ENCODE measurements around the gene RCOR2. TPM values are rescaled to one million over a fixed set of nuclear protein-coding genes. Genes with fewer than 3 reads are reported as not detected.

The RCOR2 gene
- total and polyA plus RNA-seq, 2 of the 13 experiments (the other 11 are each of a cell fraction or from before 2014, with no cell fraction given), result 8.3 to 8.5 TPM

DNA sequence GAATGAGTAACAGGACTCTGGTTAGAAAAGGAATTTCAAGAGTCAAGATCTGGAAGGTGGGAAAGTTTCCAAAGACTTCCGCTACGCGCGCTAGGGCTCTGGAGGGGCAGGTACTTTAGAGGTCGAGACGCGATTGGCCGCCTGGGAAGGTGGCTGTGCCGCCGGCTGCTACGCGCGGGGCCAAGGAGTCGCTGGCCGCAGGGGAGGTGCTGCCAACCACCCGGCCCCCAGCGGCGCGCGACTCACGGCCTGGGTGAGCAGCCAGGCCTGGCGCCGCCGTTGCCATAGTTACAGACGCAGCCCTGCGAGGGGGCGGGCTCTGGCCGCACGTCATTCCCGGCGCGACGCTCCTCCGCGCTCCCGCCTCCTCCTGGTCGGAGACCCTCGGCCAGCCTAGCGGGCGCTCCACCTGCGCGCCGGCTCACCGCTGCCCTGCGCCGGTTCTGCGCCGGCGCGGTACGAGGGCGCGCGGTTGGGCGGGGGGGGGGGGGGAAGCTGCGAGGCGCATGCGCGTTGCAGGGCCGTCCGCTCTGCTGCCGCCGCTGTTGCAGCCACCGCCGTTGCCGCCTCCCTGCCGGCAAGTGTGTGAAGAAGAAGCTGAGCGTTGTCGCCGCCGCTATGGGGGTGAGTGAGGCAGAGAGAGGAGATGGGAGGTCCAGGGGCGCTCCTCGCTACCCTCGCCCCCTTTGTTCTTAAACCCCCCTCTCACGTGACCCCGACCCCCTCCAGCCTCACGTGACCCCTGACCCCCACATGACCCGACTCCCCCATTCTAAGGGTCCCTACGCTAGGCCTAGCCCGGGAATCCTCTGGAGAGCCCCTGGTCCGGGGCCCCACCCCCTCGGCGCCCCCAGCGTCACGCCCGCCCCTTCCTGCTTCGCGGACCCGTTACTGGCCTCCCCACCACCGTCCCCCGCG lies 21.8 kb upstream of the RCOR2 start, which contains the start of gene NAA40 (continued):
- TF ChIP-seq, protein P1, sequence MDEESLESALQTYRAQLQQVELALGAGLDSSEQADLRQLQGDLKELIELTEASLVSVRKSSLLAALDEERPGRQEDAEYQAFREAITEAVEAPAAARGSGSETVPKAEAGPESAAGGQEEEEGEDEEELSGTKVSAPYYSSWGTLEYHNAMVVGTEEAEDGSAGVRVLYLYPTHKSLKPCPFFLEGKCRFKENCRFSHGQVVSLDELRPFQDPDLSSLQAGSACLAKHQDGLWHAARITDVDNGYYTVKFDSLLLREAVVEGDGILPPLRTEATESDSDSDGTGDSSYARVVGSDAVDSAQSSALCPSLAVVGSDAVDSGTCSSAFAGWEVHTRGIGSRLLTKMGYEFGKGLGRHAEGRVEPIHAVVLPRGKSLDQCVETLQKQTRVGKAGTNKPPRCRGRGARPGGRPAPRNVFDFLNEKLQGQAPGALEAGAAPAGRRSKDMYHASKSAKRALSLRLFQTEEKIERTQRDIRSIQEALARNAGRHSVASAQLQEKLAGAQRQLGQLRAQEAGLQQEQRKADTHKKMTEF (CRISPR knock-in tag; IDR thresholded peaks at IDR 0.05), result peak; percentile 77
- TF ChIP-seq HCFC1 (IDR thresholded peaks at IDR 0.05; ENCODE audit: low read depth, low read length), result peak; percentile 71
- peak; percentile 36 for TF ChIP-seq RFXAP (CRISPR knock-in tag; IDR thresholded peaks at IDR 0.05; ENCODE audit: borderline replicate concordance)
- peak; percentile 49; the same call in 1 of the 2 replicates for TF ChIP-seq ZNF124 (CRISPR knock-in tag; IDR thresholded peaks at IDR 0.05)
- TF ChIP-seq, protein P2, sequence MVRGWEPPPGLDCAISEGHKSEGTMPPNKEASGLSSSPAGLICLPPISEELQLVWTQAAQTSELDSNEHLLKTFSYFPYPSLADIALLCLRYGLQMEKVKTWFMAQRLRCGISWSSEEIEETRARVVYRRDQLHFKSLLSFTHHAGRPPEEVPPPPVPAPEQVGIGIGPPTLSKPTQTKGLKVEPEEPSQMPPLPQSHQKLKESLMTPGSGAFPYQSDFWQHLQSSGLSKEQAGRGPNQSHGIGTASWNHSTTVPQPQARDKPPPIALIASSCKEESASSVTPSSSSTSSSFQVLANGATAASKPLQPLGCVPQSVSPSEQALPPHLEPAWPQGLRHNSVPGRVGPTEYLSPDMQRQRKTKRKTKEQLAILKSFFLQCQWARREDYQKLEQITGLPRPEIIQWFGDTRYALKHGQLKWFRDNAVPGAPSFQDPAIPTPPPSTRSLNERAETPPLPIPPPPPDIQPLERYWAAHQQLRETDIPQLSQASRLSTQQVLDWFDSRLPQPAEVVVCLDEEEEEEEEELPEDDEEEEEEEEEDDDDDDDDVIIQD (CRISPR knock-in tag; IDR thresholded peaks at IDR 0.05; ENCODE audit: low read depth), result 0 out of 2 replicates have a peak, but pooled peaks have one; percentile 15
- no peak for TF ChIP-seq ZFP62 (CRISPR knock-in tag; IDR thresholded peaks at IDR 0.05)
- TF ChIP-seq REPIN1 (CRISPR knock-in tag; IDR thresholded peaks at IDR 0.05; ENCODE audit: borderline replicate concordance, low read depth), result peak; percentile 63; the same call in 1 of the 2 replicates
- TF ChIP-seq RELA (CRISPR knock-in tag; IDR thresholded peaks at IDR 0.05), result peak; percentile 58; the same call in 1 of the 2 replicates
- TF ChIP-seq SKI (IDR thresholded peaks at IDR 0.05; ENCODE audit: partially characterized antibody), result peak; percentile 72
- TF ChIP-seq, protein P3, sequence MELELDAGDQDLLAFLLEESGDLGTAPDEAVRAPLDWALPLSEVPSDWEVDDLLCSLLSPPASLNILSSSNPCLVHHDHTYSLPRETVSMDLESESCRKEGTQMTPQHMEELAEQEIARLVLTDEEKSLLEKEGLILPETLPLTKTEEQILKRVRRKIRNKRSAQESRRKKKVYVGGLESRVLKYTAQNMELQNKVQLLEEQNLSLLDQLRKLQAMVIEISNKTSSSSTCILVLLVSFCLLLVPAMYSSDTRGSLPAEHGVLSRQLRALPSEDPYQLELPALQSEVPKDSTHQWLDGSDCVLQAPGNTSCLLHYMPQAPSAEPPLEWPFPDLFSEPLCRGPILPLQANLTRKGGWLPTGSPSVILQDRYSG (CRISPR knock-in tag; IDR thresholded peaks at IDR 0.05), result no peak
- TF ChIP-seq, protein P4, sequence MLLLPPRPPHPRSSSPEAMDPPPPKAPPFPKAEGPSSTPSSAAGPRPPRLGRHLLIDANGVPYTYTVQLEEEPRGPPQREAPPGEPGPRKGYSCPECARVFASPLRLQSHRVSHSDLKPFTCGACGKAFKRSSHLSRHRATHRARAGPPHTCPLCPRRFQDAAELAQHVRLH (CRISPR knock-in tag; IDR thresholded peaks at IDR 0.05; ENCODE audit: borderline replicate concordance, low read depth), result no peak
- no peak for TF ChIP-seq GTF2F1 (IDR thresholded peaks at IDR 0.05; ENCODE audit: low read length)
- TF ChIP-seq DNMT1 (CRISPR knock-in tag; IDR thresholded peaks at IDR 0.05), result no peak
- peak; percentile 72 for TF ChIP-seq TBX2 (CRISPR knock-in tag; IDR thresholded peaks at IDR 0.05; ENCODE audit: borderline replicate concordance)
- peak; percentile 92 for TF ChIP-seq ZFY (CRISPR knock-in tag; IDR thresholded peaks at IDR 0.05)
- TF ChIP-seq, protein P5, sequence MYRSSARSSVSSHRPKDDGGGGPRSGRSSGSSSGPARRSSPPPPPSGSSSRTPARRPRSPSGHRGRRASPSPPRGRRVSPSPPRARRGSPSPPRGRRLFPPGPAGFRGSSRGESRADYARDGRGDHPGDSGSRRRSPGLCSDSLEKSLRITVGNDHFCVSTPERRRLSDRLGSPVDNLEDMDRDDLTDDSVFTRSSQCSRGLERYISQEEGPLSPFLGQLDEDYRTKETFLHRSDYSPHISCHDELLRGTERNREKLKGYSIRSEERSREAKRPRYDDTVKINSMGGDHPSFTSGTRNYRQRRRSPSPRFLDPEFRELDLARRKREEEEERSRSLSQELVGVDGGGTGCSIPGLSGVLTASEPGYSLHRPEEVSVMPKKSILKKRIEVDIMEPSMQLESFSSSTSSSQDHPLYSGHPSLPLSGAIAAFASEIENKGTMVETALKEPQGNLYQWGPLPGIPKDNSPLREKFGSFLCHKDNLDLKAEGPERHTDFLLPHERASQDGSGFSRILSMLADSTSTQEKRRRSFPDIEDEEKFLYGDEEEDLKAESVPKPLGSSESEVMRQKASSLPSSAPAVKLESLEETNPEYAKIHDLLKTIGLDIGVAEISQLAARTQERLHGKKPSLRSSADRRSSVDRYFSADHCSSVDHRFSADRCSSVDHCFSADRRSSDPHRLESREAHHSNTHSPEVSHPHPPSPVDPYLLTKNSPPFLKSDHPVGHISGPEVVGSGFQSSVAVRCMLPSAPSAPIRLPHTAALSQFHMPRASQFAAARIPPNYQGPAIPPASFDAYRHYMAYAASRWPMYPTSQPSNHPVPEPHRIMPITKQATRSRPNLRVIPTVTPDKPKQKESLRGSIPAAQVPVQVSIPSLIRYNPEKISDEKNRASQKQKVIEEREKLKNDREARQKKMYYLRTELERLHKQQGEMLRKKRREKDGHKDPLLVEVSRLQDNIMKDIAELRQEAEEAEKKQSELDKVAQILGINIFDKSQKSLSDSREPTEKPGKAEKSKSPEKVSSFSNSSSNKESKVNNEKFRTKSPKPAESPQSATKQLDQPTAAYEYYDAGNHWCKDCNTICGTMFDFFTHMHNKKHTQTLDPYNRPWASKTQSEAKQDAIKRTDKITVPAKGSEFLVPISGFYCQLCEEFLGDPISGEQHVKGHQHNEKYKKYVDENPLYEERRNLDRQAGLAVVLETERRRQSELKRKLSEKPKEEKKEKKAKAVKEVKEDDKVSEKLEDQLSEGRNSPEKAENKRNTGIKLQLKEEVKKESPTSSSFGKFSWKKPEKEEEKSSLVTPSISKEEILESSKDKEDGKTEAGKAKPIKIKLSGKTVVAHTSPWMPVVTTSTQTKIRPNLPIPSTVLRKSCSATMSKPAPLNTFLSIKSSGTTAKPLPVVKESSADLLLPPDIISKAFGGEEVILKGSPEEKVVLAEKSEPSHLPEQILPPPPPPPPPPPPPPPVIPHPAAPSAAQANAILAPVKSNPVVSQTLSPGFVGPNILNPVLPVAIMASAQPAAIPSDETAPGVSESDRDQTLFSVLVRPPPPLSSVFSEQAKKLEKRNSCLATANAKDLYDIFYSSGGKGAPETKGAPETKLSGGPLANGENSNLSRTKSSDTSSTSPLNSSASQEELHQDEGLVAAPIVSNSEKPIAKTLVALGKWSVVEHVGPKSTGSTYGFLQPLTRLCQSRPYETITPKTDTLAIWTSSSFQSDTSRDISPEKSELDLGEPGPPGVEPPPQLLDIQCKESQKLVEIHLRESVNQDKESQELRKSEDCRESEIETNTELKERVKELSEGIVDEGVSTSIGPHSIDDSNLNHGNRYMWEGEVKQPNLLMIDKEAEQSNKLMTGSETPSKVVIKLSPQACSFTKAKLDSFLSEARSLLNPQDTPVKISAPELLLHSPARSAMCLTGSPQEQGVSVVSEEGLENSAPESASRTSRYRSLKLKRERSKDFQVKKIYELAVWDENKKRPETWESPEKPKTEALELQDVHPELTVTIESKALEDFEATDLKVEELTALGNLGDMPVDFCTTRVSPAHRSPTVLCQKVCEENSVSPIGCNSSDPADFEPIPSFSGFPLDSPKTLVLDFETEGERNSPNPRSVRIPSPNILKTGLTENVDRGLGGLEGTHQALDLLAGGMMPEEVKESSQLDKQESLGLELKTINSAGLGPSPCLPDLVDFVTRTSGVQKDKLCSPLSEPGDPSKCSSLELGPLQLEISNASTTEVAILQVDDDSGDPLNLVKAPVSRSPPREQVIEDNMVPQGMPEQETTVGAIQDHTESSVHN (CRISPR knock-in tag; IDR thresholded peaks at IDR 0.05), result no peak
- no peak for TF ChIP-seq HNF4A (CRISPR knock-in tag; IDR thresholded peaks at IDR 0.05)

Measured in HepG2 (cell line).